Fibroblast of mammary gland (primary cell): ENCODE data around the gene TMEM158.

Source experiments
- DNase-seq: peaks from one replicate; pipeline ENCODE4 v3.0.0-alpha.2; 2010; ENCODE audit warnings: low read depth
- H3K4me3 ChIP-seq: 2 replicates; pipeline ENCODE4 v1.5.1; 2011; ENCODE audit warnings: low read depth, mild to moderate bottlenecking, low read length, moderate library complexity; ENCODE audit not compliant: control insufficient read depth
- TF ChIP-seq, protein P1 (sequence below): conservative IDR thresholded peaks from 2 replicates; pipeline ENCODE4 v1.5.1; 2011; ENCODE audit warnings: low read depth, low read length, inconsistent platforms; ENCODE audit not compliant: control insufficient read depth, insufficient read depth

Gene TMEM158

DNA sequence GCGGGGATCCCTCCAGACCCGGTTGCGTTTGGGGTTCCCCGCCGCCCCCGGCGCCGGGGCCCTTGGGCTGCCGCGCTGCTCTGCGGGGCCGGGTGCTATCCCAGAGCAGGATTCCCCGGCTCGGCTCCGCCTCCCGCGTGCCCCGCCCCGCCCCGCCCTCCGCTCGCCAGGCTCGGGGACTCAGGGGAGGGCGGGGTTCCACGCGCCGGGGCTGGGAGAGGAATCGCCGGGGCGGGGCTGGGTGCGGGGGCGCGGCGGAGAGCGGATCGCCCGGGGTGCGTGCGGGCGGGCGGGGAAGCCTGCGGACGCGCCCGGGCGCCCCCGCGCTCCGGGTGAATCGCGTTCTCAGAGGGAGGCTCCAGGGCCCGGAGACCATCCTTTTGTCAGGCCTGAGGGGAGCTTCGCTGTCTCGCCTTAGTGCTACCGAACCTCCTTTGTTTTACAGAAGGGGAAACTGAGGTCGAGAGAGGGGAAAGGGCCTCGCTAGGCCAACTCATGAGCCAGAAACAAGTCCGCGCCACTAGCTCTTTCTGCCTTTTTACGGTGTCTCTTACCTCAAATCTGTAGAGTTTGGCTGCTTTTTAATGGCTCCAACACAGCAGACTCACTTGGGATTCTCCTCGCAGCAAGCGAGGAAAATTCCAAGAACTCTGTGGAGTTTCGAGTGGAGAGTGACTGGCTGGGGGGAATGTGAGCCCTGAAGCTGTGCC lies at the start of gene TMEM158:
Gene TMEM158 (minus strand): TSS at position 82 of the 710 bp plus-strand sequence. CDS start 260 bp downstream, outside the sequence.
- TF ChIP-seq, protein P1, sequence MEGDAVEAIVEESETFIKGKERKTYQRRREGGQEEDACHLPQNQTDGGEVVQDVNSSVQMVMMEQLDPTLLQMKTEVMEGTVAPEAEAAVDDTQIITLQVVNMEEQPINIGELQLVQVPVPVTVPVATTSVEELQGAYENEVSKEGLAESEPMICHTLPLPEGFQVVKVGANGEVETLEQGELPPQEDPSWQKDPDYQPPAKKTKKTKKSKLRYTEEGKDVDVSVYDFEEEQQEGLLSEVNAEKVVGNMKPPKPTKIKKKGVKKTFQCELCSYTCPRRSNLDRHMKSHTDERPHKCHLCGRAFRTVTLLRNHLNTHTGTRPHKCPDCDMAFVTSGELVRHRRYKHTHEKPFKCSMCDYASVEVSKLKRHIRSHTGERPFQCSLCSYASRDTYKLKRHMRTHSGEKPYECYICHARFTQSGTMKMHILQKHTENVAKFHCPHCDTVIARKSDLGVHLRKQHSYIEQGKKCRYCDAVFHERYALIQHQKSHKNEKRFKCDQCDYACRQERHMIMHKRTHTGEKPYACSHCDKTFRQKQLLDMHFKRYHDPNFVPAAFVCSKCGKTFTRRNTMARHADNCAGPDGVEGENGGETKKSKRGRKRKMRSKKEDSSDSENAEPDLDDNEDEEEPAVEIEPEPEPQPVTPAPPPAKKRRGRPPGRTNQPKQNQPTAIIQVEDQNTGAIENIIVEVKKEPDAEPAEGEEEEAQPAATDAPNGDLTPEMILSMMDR = no peak
- H3K4me3 ChIP-seq = peak within 1 kb of the TSS; percentile 95
- peak; percentile 71 for DNase-seq

DNA sequence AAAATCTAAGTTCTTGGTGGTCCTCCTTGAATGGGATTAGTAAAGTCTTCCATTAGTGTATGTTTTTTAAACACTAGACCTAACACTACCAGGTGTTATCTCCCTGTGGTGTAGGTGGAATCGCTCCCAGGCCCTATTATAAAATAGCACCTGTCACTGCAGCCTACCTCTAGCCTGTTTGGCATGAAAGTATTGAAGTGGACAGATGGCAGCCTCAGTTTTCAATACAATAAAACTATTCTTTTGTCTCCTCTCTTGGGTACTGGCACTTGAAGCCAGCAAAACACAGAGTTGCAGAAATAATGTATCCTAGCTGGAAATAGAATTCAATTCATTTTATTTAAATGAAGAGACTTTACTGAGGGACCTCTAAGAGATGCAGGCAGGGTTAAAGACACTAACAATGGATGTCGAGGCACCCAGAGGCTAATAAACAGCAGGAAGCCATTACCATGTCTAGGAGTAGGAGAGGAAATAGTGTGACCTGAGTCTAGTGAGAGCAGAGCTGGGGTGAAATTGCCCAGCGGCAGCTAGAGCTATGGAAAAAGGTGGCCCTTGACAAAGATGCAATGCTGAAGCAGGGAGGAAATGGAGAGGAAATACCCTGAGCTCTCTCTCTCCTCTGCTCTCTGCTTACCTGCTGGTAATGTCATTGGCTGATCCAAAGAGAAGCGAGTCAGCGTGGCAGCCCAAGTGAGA lies 49.1 kb upstream of the TMEM158 start:
- no peak for DNase-seq
- TF ChIP-seq, protein P1 = no peak
- H3K4me3 ChIP-seq = no peak overlapping the region

DNA sequence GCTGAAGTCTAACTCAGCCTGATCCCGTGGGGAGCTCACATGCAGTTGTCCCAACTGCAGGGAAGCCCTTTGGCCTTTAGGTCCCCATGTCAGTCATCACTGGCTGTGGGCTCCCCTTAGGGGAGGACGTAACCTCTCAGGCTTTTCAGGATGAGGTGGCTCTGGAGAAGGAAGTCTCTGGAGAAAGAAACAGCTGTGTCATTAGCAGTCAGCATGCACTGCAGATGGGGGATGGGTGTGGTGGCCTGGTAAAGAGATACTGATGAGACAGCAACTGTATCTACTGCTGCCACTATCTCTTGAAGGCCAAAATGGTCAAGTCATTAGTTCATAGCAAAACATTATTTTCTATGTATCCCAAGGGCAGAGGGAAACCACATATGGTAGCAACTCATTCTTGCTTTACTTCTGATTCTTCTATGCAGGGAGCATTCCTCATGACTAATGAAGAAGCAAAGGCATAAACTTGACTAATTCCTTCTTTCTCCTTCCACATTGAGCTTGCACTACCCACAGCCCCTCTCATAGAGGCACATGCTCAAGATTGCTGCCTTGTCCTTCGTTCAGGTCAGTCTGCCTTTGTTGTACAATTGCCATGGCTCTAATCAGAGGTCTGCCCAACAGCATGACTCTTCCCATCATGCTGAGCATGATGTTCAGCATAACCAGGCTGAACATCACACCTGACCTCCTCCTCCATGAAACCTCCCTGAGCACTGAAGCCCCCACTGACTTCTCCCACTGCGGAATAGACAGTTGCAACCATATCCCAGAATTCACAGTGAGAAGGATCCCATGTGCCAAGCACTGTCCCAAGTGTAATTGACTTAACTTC lies 47.8 kb upstream of the TMEM158 start:
- peak; percentile 25 for DNase-seq
- no peak overlapping the region for H3K4me3 ChIP-seq
- TF ChIP-seq, protein P1 = no peak

DNA sequence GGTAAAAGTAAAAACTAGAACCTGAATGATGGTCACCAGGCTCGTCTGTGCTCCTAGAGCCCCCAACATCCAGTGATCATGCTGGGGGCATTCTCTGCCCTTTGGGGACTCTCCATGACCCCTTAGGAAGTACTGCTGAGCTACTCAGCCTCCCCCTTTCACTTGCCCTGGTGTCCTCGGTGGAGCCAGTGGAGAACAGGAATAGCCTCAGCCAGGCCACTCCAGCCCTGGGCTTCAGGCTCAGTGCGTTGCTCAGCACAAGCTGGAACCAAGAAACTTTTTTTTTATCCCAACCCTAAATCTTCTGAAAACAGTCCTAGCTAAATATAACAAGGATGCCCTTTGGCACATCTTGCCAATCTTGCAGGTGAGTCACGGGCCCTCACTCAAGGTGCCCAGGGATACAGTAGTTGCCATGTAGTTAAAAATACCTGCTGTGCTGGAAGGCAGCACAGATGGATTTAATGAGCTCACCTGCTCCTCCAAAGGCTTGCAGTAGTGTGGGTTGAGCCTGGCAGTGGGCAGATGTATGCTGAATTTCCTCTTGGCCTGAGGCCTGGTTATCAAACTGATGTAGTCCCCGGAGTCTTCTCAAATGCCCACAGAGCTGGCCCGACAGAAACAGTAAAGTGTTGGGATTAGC lies 46.9 kb upstream of the TMEM158 start:
- TF ChIP-seq, protein P1 = no peak
- no peak for DNase-seq
- no peak overlapping the region for H3K4me3 ChIP-seq

DNA sequence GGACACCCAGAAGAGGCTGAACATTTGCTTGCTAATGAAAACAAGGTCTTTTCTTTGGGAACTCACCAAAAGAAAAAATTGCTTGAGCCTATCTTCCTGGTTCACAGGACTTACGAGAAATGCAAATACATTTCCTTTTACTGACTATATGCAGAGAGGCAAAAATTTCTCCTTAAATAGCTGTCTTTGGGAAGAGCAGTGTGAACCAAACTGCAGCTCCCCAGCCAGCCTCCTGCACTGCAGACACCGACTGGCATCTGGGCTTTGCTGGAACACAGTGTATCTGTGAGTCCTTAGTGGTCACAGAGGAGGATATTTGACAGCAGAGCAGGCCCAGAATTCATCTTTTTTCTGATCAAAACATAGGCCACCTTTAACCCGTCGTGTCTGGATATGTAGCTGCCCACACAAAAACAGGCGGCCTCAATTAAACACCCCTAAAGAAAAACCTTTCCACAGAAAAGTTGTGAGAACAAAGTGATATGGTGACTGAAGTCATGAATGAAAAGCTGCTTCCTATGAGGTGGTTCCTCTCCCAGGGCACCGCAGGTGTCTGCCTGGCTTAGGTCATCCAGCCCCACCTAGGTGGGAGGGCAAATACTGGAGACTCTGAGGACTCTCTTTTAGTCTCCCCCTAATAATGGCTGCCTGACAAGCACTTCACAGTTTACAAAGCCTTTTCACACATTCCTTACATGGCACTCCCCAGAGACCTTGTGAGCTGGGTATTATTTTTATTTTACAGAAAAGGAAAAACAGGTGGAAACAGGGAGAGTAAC lies 46.1 kb upstream of the TMEM158 start:
- H3K4me3 ChIP-seq = no peak overlapping the region
- TF ChIP-seq, protein P1 = no peak
- no peak for DNase-seq
